ENCODE data around the gene DDC.

DNA sequence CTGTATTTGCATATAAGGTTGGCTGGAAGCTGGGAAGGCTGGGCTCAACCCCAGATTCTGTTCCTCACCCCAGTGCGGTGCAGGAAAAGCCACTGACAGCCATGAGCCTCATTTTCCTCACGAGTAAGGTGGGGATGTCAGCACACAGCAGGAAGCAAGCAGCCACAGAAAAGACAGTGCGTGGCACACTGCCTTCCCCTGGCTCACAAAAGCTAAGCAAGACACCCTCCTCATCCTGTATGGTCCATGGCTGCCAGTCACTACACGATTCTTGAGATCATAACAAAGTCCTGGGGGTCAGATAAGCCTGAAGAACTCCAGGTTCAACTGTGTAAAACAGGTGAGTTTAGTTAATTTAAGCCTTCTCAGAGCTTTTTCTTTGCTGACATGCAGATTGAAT lies 28.9 kb upstream of the DDC start:
- TF ChIP-seq, protein P1, sequence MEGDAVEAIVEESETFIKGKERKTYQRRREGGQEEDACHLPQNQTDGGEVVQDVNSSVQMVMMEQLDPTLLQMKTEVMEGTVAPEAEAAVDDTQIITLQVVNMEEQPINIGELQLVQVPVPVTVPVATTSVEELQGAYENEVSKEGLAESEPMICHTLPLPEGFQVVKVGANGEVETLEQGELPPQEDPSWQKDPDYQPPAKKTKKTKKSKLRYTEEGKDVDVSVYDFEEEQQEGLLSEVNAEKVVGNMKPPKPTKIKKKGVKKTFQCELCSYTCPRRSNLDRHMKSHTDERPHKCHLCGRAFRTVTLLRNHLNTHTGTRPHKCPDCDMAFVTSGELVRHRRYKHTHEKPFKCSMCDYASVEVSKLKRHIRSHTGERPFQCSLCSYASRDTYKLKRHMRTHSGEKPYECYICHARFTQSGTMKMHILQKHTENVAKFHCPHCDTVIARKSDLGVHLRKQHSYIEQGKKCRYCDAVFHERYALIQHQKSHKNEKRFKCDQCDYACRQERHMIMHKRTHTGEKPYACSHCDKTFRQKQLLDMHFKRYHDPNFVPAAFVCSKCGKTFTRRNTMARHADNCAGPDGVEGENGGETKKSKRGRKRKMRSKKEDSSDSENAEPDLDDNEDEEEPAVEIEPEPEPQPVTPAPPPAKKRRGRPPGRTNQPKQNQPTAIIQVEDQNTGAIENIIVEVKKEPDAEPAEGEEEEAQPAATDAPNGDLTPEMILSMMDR (IDR thresholded peaks at IDR 0.05) = no peak
- no peak for TF ChIP-seq EP300 (IDR thresholded peaks at IDR 0.05)

All from sigmoid colon (tissue), 4 donors.